ENCODE measurements around the gene STIM2. TPM values are rescaled to one million over a fixed set of nuclear protein-coding genes. Genes with fewer than 3 reads are reported as not detected.

STIM2 gene
- total RNA-seq, 1 experiment from 2014 or later = 59.0 TPM

DNA sequence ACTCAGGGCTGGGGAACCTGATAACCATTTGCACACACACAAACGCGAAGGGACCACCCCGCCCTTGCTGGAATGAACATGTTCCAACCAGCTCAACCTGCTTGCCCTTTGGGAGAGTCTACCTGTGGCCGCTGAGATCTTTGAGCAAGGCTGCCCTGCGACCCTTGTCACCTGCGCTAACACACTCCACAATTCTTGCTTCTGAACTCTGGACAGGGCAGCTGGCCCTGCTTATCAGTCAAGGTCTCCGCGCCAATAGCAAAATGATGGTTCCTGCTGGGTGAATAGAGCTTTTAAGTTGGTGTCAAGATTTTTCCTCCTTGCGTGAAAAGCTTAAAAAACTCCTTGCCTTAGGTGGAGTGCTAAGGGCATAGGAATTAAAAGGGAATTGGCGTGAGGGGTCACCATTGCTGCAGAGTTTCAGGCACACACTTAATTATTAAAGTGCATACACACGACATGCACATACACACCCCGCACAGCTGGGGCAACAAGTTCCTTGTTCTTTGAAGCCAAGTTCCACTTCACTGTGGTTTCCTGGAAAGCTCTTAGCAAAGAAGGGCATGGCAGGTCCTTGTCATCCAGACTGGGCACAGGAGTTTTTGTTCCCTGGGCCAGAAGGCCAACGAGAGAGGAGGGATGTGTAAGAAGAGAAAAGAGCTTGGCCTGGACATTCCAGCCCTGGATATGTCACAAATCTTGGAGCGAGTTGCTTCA is 207.7 kb downstream of the STIM2 start:
- Histone ChIP-seq H3K27me3 (replicated peaks; ENCODE audit: insufficient read depth, low read depth, low read length, poor library complexity) (no peaks in the 10 kb centered on the region), H3K4me1 (ENCODE audit: insufficient read depth, low read length, poor library complexity, severe bottlenecking) (no peaks in the 10 kb centered on the region), H3K9me3 (ENCODE audit: low read depth, low read length, poor library complexity, severe bottlenecking) (no peaks in the 10 kb centered on the region), H3K27ac (ENCODE audit: low read depth, low read length, poor library complexity, severe bottlenecking) (no peak overlapping the region), H3K4me3 (ENCODE audit: low read depth, low read length, poor library complexity, severe bottlenecking) (no peak overlapping the region), H3K36me3 (ENCODE audit: insufficient read depth, low read length, poor library complexity, severe bottlenecking) (no peaks in the 10 kb centered on the region)
- CTCF ChIA-PET = no interaction called here
- POLR2A ChIA-PET (ENCODE audit: low non-redundant PET) = no interaction called here
- no peak for TF ChIP-seq EZH2 (IDR thresholded peaks at IDR 0.05; ENCODE audit: borderline replicate concordance, low read depth, low read length, poor library complexity, severe bottlenecking)
- TF ChIP-seq, protein P1, sequence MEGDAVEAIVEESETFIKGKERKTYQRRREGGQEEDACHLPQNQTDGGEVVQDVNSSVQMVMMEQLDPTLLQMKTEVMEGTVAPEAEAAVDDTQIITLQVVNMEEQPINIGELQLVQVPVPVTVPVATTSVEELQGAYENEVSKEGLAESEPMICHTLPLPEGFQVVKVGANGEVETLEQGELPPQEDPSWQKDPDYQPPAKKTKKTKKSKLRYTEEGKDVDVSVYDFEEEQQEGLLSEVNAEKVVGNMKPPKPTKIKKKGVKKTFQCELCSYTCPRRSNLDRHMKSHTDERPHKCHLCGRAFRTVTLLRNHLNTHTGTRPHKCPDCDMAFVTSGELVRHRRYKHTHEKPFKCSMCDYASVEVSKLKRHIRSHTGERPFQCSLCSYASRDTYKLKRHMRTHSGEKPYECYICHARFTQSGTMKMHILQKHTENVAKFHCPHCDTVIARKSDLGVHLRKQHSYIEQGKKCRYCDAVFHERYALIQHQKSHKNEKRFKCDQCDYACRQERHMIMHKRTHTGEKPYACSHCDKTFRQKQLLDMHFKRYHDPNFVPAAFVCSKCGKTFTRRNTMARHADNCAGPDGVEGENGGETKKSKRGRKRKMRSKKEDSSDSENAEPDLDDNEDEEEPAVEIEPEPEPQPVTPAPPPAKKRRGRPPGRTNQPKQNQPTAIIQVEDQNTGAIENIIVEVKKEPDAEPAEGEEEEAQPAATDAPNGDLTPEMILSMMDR (conservative IDR thresholded peaks at IDR 0.05; ENCODE audit: low read depth, low read length) = no peak
- intact Hi-C loops (cut with micrococcal nuclease; ENCODE audit: unreplicated experiment) = no loop called here
- no TSS peak for BruUV-seq (replicated peaks)
- no peak for DNase-seq (ENCODE audit: low spot score)
